Right lobe of liver (tissue), 6 donors: Measurements from ENCODE around the gene USP5. TPM values are rescaled to one million over a fixed set of nuclear protein-coding genes. Genes with fewer than 3 reads are reported as not detected.
"Not testable (repeated sequence)": the region's sequence is repeated elsewhere in the genome, so short reads cannot be mapped to it uniquely, and the experiment has no call there.

ENCODE experiments used
- ATAC-seq, 4 donors: fragments of 200-7000 bp; cut with Tn5 transposase; one replicate each; pipeline ENCODE4 v1.9.1; 2020; ENCODE audit warnings: mild to moderate bottlenecking in 4 of 4, moderate library complexity in 4 of 4
- DNase-seq, 3 donors: peaks; one replicate each; pipeline ENCODE4 v3.0.0-alpha.2; 2020
- H3K27ac ChIP-seq, 3 donors: fragments of 200-600 bp; one replicate each; pipeline ENCODE4 v1.8.0; 2022
- H3K27me3 ChIP-seq, 2 donors: fragments of 200-600 bp; one replicate each; pipeline ENCODE4 v1.8.0; 2022
- H3K36me3 ChIP-seq, 4 donors: fragments of 200-600 bp; sonication (generic) in 1 of 4; one replicate each; pipeline versions ENCODE4 v1.5.1 to v1.8.0; 2017 to 2022; ENCODE audit warnings: control low read depth in 1 of 4
- H3K4me1 ChIP-seq, 4 donors: fragments of 200-600 bp; sonication (generic) in 1 of 4; one replicate each; pipeline versions ENCODE4 v1.5.1 to v1.8.0; 2017 to 2022; ENCODE audit warnings: control low read depth in 1 of 4
- H3K4me3 ChIP-seq, 3 donors: fragments of 200-600 bp; one replicate each; pipeline ENCODE4 v1.8.0; 2022
- H3K9me3 ChIP-seq, 4 donors: fragments of 200-600 bp; sonication (generic) in 1 of 4; one replicate each; pipeline versions ENCODE4 v1.5.1 to v1.8.0; 2017 to 2022; ENCODE audit warnings: control low read depth in 1 of 4
- CTCF ChIP-seq, 4 donors: fragments of 200-600 bp in 3 of 4; fragments of 450-650 bp in 1 of 4; IDR thresholded peaks; one replicate each; pipeline versions ENCODE4 v1.5.1 to v1.8.0; 2016 to 2022; ENCODE audit warnings: antibody characterized with exemption in 4 of 4, mild to moderate bottlenecking in 2 of 4
- POLR2A ChIP-seq: fragments of 450-650 bp; IDR thresholded peaks from one replicate; pipeline ENCODE4 v1.6.1; 2017; ENCODE audit warnings: antibody characterized with exemption, mild to moderate bottlenecking
- WGBS: methylation state at CpG from one replicate; pipeline ENCODE4 v1.1.6; 2018; ENCODE audit warnings: low coverage, low lambda C conversion rate; ENCODE audit not compliant: insufficient coverage; ENCODE audit errors: missing lambda C conversion rate; 5-methylcytosine and 5-hydroxymethylcytosine counted together
- intact Hi-C, 2 donors: fragments of 100-400 bp; cut with DNase I; formaldehyde crosslinking; loops; one replicate each; pipeline versions ENCODE4 v1.11.2 to v1.14.1; 2022
- total RNA-seq, 6 experiments: library from RNA; depleted of rRNA in 2 of 6; stranded (reverse); fragments of >200 nt in 2 of 6; fragmentation: NEBNext Ultra II Directional in 3 of 6; extraction: Animal tissue kit (Norgen Biotek cat#: 25700) in 3 of 6; gene quantifications; one replicate each; pipeline versions ENCODE4 v1.1.0 to v1.2.4, GENCODE V29; 2016 to 2023
- donor health status: DM: no; HTN: yes; CAD: no.
- donor health status: DM: no; HTN: no; CAD: no.
- donor health status: DM: no; HTN: no; CAD: no.
- donor health status: DM: no; HTN: yes; CAD: no.
- donor health status: DM: no; HTN: yes; CAD: no.

USP5 gene
- total RNA-seq, 6 experiments from 2014 or later, result 38.2 to 59.5 (median 42.6) TPM

GRCh38 chr12:6863033-6863432 lies 11.1 kb downstream of the USP5 start:
- intact Hi-C loops, result no loop called here
- H3K27me3 ChIP-seq, result no peaks in the 10 kb centered on the region
- H3K36me3 ChIP-seq, result peaks cover 0 to 46% (median 23%) of the 10 kb centered on the region in 4 donors
- TF ChIP-seq CTCF (IDR thresholded peaks at IDR 0.05), result no peak
- TF ChIP-seq POLR2A, result no peak
- DNase-seq, result peak in 1 of 3 donors; percentile 20
- H3K9me3 ChIP-seq, result no peaks in the 10 kb centered on the region
- peaks cover 0 to 6% (median 3%) of the 10 kb centered on the region in 4 donors for H3K4me1 ChIP-seq
- ATAC-seq, result no peak
- WGBS, result 97% methylated on average over 5 of the region's 11 CpGs
- H3K4me3 ChIP-seq, result no peak overlapping the region
- no peak overlapping the region for H3K27ac ChIP-seq

GRCh38 chr12:6863586-6864321 lies 11.8 kb downstream of the USP5 start:
- peaks cover 0 to 39% (median 19%) of the 10 kb centered on the region in 4 donors for H3K36me3 ChIP-seq
- TF ChIP-seq POLR2A, result no peak
- no peak for TF ChIP-seq CTCF (IDR thresholded peaks at IDR 0.05)
- ATAC-seq (no peak), DNase-seq (peak in 2 of 3 donors; percentile 15 to 50)
- H3K4me1 ChIP-seq, result peaks cover 0 to 12% (median 5%) of the 10 kb centered on the region in 4 donors
- no peak overlapping the region for H3K27ac ChIP-seq
- WGBS, result 94% methylated on average over 5 of the region's 16 CpGs
- intact Hi-C loops, result no loop called here
- H3K4me3 ChIP-seq, result no peak overlapping the region
- H3K27me3 ChIP-seq, result no peaks in the 10 kb centered on the region
- no peaks in the 10 kb centered on the region for H3K9me3 ChIP-seq

- H3K27me3 ChIP-seq, H3K4me3 ChIP-seq, H3K9me3 ChIP-seq, H3K27ac ChIP-seq, intact Hi-C loops, ATAC-seq: not testable (repeated sequence)
- Histone ChIP-seq H3K36me3 (peaks cover 0 to 36% (median 19%) of the 10 kb centered on the region in 4 donors), H3K4me1 (peaks cover 0 to 21% (median 10%) of the 10 kb centered on the region in 4 donors)
- DNase-seq, result peak in 2 of 3 donors; percentile 13 to 30
- WGBS, result 97% methylated on average over 4 of the region's 5 CpGs
These were observed 13.4 kb downstream of the USP5 start for GRCh38 chr12:6865307-6865706.

- Histone ChIP-seq H3K36me3 (peaks cover 0 to 36% (median 18%) of the 10 kb centered on the region in 4 donors), H3K4me3 (peak overlapping the region in 2 of 3 donors; percentile 93 to 96), H3K9me3 (no peaks in the 10 kb centered on the region), H3K27ac (peak overlapping the region; percentile 67 to 97 (median 93)), H3K27me3 (no peaks in the 10 kb centered on the region), H3K4me1 (peaks cover 0 to 24% (median 10%) of the 10 kb centered on the region in 4 donors)
- TF ChIP-seq POLR2A (no peak), CTCF (IDR thresholded peaks at IDR 0.05) (no peak)
- WGBS, result 61% methylated on average over 11 of the region's 19 CpGs
- ATAC-seq (no peak), DNase-seq (peak in 1 of 3 donors; percentile 36)
- intact Hi-C loops, result no loop called here
These were observed 14.4 kb downstream of the USP5 start for GRCh38 chr12:6866163-6866919.
